ENCODE data around the gene HOOK1.
"Not testable (repeated sequence)": the region's sequence is repeated elsewhere in the genome, so short reads cannot be mapped to it uniquely, and the experiment has no call there.

HOOK1 gene

GRCh38 chr1:59892841-59893811, 78.4 kb downstream of the HOOK1 start:
- no peak for DNase-seq

- no peak for DNase-seq
These were observed 82.4 kb downstream of the HOOK1 start for GRCh38 chr1:59897165-59897564.

GRCh38 chr1:59898927-59899326, 84.2 kb downstream of the HOOK1 start:
- no peak for DNase-seq

GRCh38 chr1:59900640-59901039, 85.9 kb downstream of the HOOK1 start:
- DNase-seq, result no peak

- DNase-seq, result peak; percentile 9
These were observed 87.1 kb downstream of the HOOK1 start for GRCh38 chr1:59901770-59902388.

- peak; percentile 21 for DNase-seq
These were observed 88.5 kb downstream of the HOOK1 start for GRCh38 chr1:59903141-59903754.

- no peak for DNase-seq
These were observed 92.2 kb downstream of the HOOK1 start for GRCh38 chr1:59906931-59907330.

GRCh38 chr1:59908084-59908483, 93.3 kb downstream of the HOOK1 start:
- no peak for DNase-seq

GRCh38 chr1:59908682-59909081, 93.9 kb downstream of the HOOK1 start:
- DNase-seq, result no peak

- DNase-seq, result not testable (repeated sequence)
These were observed 100.1 kb downstream of the HOOK1 start for GRCh38 chr1:59914791-59915286.

- no peak for DNase-seq
These were observed 100.8 kb downstream of the HOOK1 start for GRCh38 chr1:59915516-59915915.

GRCh38 chr1:59917026-59917784, 102.5 kb downstream of the HOOK1 start:
- DNase-seq, result no peak

GRCh38 chr1:59917785-59918180, 103.0 kb downstream of the HOOK1 start:
- DNase-seq, result no peak

- DNase-seq, result no peak
These were observed 105.0 kb downstream of the HOOK1 start for GRCh38 chr1:59919746-59920145.

GRCh38 chr1:59921258-59921899, 106.6 kb downstream of the HOOK1 start:
- DNase-seq, result not testable (repeated sequence)

- no peak for DNase-seq
These were observed 109.9 kb downstream of the HOOK1 start for GRCh38 chr1:59924653-59925052.

Data from fibroblast of skin of back (primary cell).